Adrenal gland (tissue), 12 donors: Measurements from ENCODE around the gene CDK15. TPM values are rescaled to one million over a fixed set of nuclear protein-coding genes. Genes with fewer than 3 reads are reported as not detected.

ENCODE experiments used
- DNase-seq, 7 donors: peaks; one replicate each; pipeline ENCODE4 v3.0.0-alpha.2; 2019 to 2020
- H3K27ac ChIP-seq, 5 donors: fragments of 200-600 bp; sonication (generic) in 4 of 5; 1 replicate in 3 of 5; 2 replicates in 2 of 5; pipeline versions ENCODE4 v1.5.1 to v1.8.0; 2016 to 2020; ENCODE audit warnings: mild to moderate bottlenecking in 1 of 5
- H3K27me3 ChIP-seq: fragments of 200-600 bp; 2 replicates; pipeline ENCODE4 v1.8.0; 2021
- H3K36me3 ChIP-seq, 2 donors: fragments of 200-600 bp; replicated peaks in 1 of 2; 1 replicate in 1 of 2; 2 replicates in 1 of 2; pipeline versions ENCODE4 v1.5.1 to v1.8.0; 2018 to 2022
- H3K4me1 ChIP-seq, 2 donors: fragments of 200-600 bp; replicated peaks in 1 of 2; 1 replicate in 1 of 2; 2 replicates in 1 of 2; pipeline versions ENCODE4 v1.5.1 to v1.8.0; 2018 to 2021
- H3K4me3 ChIP-seq, 4 donors: fragments of 200-600 bp; sonication (generic) in 3 of 4; one replicate each; pipeline ENCODE4 v1.5.1; 2016 to 2018
- H3K9me3 ChIP-seq, 3 donors: fragments of 200-600 bp; sonication (generic) in 1 of 3; replicated peaks in 1 of 3; 1 replicate in 2 of 3; 2 replicates in 1 of 3; pipeline versions ENCODE4 v1.5.1 to v1.8.0; 2016 to 2021
- POLR2A ChIP-seq, 2 donors: fragments of 450-650 bp; IDR thresholded peaks; one replicate each; pipeline ENCODE4 v1.6.1; 2017; ENCODE audit warnings: antibody characterized with exemption in 2 of 2, mild to moderate bottlenecking in 2 of 2, moderate library complexity in 1 of 2
- WGBS, 4 donors: extraction: QIAGEN DNeasy Blood & Tissue Kit in 2 of 4; methylation state at CpG; one replicate each; pipeline versions ENCODE4 v1.1.5 to v1.1.7; 2013 to 2017; 5-methylcytosine and 5-hydroxymethylcytosine counted together
- intact Hi-C, 2 donors: fragments of 100-400 bp; cut with DNase I; formaldehyde crosslinking; loops; one replicate each; pipeline versions ENCODE4 v1.14.1 to v1.15.0; 2022 to 2023
- polyA plus RNA-seq, 3 donors: library from polyadenylated mRNA; stranded (reverse); fragments of 200-250 nt in 2 of 3; fragments of 350-450 nt in 1 of 3; fragmentation: Illumina TruSeq in 1 of 3; extraction: RNeasy Lipid Tissue Mini Kit (QIAGEN cat#74804) in 1 of 3; gene quantifications; one replicate each; pipeline ENCODE4 v1.2.3, GENCODE V29; 2013 to 2014
- total RNA-seq, 9 donors: library from RNA; depleted of rRNA in 4 of 9; stranded (reverse); fragments of >200 nt in 4 of 9; fragments of 120-200 nt in 1 of 9; fragmentation: NEBNext Ultra II Directional in 1 of 9; extraction: Animal tissue kit (Norgen Biotek cat#: 25700) in 1 of 9; gene quantifications; one replicate each; pipeline versions ENCODE4 v1.1.0 to v1.2.4, GENCODE V29; 2013 to 2023
- TF ChIP-seq, protein P1 (sequence below), 6 experiments: fragments of 450-650 bp in 4 of 6; fragments of 200-600 bp in 2 of 6; sonication (generic) in 1 of 6; IDR thresholded peaks; 1 replicate in 5 of 6; 2 replicates in 1 of 6; pipeline versions ENCODE4 v1.5.1 to v1.8.0; 2016 to 2021; ENCODE audit warnings: antibody characterized with exemption in 6 of 6, mild to moderate bottlenecking in 2 of 6, moderate library complexity in 1 of 6
- donor health status: healthy with polysubstance abuse.
- donor health status: Bipolar disorder and iron deficiency.
- donor health status: DM: yes; HTN: yes; CAD: no.
- donor health status: DM: no; HTN: no; CAD: no.
- donor health status: DM: no; HTN: no; CAD: no.
- donor health status: DM: yes; HTN: yes; CAD: no.

The CDK15 gene
- total and polyA plus RNA-seq, 12 donors, result 0.06 to 1.2 (median 0.14) TPM; not detected in 1

DNA sequence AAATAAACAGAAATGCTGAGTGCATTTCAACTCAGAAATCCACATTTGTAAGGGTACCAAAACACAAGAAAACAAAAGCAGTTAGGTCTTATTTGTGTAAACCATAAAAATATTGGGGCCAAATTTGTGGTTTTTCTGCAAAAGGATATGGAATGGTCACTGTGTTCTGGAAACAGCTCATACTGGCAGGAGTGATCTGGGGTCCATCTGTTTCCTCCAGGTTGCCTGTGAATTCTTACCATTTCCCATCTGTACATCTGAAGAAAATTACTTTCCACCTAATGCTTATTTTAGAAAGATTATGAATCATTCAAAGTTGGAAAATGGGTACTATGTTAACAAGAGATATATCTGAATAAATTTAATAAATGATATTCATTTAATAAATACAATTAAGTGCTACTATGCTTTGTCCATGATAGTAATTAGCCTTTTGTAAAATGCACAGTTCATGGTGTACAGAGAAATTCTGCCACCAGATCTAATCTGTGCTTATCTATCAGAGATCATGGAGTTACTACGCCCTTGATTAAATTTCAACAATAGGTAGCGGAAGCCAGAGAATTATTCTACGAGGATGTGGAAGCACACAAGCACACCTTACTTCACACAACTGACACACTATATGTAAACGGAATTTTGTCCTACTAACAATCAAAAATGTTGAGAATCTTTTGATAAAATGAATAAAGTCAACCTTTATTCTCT is 36.5 kb upstream of the CDK15 start:
- Histone ChIP-seq H3K4me3 (no peak overlapping the region), H3K27ac (no peak overlapping the region), H3K36me3 (peaks cover 0 to 4% of the 10 kb centered on the region in 2 donors), H3K27me3 (no peaks in the 10 kb centered on the region), H3K4me1 (no peaks in the 10 kb centered on the region), H3K9me3 (no peaks in the 10 kb centered on the region)
- 76 to 92% (median 82%) methylated on average over 4 of the region's 4 CpGs for WGBS, 4 donors
- intact Hi-C loops, result no loop called here
- no peak for DNase-seq
- TF ChIP-seq, protein P1, sequence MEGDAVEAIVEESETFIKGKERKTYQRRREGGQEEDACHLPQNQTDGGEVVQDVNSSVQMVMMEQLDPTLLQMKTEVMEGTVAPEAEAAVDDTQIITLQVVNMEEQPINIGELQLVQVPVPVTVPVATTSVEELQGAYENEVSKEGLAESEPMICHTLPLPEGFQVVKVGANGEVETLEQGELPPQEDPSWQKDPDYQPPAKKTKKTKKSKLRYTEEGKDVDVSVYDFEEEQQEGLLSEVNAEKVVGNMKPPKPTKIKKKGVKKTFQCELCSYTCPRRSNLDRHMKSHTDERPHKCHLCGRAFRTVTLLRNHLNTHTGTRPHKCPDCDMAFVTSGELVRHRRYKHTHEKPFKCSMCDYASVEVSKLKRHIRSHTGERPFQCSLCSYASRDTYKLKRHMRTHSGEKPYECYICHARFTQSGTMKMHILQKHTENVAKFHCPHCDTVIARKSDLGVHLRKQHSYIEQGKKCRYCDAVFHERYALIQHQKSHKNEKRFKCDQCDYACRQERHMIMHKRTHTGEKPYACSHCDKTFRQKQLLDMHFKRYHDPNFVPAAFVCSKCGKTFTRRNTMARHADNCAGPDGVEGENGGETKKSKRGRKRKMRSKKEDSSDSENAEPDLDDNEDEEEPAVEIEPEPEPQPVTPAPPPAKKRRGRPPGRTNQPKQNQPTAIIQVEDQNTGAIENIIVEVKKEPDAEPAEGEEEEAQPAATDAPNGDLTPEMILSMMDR (IDR thresholded peaks at IDR 0.05), result no peak
- TF ChIP-seq POLR2A (IDR thresholded peaks at IDR 0.05), result no peak

DNA sequence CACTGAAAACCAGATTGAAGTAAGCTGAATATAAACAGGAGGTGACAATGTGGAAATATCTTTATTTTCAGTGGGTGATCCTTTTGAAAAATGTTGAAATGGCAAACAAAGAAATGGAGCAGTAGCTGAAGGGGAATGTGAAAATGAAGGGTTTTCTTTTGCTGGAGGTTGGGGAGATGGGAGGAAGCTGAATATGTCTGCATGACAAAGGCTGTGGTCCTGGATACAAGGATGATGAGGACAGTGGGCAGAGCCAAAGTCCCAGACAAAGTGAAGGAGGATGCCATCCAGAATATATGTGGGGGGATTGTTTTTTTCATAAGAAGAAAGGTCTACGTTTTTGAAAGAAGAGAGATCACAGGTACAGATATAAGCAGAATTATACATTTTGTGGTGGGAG is 32.3 kb upstream of the CDK15 start:
- Histone ChIP-seq H3K9me3 (no peaks in the 10 kb centered on the region), H3K36me3 (no peaks in the 10 kb centered on the region), H3K27me3 (no peaks in the 10 kb centered on the region), H3K4me3 (no peak overlapping the region), H3K27ac (no peak overlapping the region), H3K4me1 (peaks cover 3 to 9% of the 10 kb centered on the region in 2 donors)
- 77 to 93% (median 84%) methylated on average over 1 of the region's 1 CpG for WGBS, 4 donors
- DNase-seq, result no peak
- TF ChIP-seq POLR2A (IDR thresholded peaks at IDR 0.05), result no peak
- TF ChIP-seq, protein P1 (IDR thresholded peaks at IDR 0.05), result no peak
- intact Hi-C loops, result no loop called here

DNA sequence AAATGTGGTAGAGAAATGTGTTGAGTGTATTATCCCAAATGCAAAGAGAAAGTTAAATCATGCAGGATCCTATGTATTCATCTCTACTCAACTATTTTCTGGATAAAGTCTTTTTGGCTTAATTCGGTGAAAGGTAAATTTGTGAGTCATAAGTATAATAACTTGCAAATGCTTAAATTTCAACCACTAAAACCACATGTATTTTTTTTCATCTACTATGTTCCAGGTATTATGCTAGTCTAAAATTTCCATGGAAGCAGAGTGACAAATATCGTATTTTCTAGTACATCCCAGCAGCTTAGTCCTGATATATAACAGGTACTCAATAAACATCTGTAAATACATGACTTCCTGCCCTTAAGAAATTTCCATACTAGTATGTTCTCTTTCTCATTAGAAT is 31.8 kb upstream of the CDK15 start:
- peaks cover 3 to 15% of the 10 kb centered on the region in 2 donors for H3K4me1 ChIP-seq
- intact Hi-C loops, result no loop called here

DNA sequence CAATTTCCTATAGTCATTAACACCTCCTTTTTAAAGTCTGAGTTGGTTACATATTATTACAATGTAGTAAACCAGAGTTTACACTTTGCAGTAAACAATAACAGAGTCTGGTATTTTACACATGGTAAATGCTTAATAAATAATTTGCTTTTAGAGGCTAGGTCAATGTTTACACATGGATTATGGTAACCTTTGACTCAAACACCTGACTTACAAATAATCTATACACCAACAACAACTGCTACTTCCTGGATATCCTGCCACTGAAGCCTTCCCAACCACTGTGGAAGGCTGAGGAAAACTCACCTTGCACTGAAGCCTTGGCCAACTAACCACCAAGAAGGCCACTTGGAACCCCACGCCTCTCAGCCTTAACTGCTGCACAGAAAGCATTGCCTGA is 31.0 kb upstream of the CDK15 start:
- intact Hi-C loops, result no loop called here
- TF ChIP-seq POLR2A (IDR thresholded peaks at IDR 0.05), result no peak
- TF ChIP-seq, protein P1 (IDR thresholded peaks at IDR 0.05), result no peak
- Histone ChIP-seq H3K4me3 (no peak overlapping the region), H3K27ac (no peak overlapping the region), H3K36me3 (no peaks in the 10 kb centered on the region), H3K9me3 (no peaks in the 10 kb centered on the region), H3K4me1 (peaks cover 8 to 20% of the 10 kb centered on the region in 2 donors), H3K27me3 (no peaks in the 10 kb centered on the region)
- DNase-seq, result no peak
- 82 to 100% (median 96%) methylated on average over 1 of the region's 1 CpG for WGBS, 4 donors

More for the DNA sequence above, 31.8 kb upstream of the CDK15 start:
- no peak overlapping the region for H3K27ac ChIP-seq
- DNase-seq, result no peak
- H3K9me3 ChIP-seq, result no peaks in the 10 kb centered on the region
- 90 to 95% (median 92%) methylated on average over 2 of the region's 2 CpGs for WGBS, 4 donors
- TF ChIP-seq, protein P1 (IDR thresholded peaks at IDR 0.05), result no peak
- TF ChIP-seq POLR2A (IDR thresholded peaks at IDR 0.05), result no peak
- H3K4me3 ChIP-seq, result no peak overlapping the region
- H3K27me3 ChIP-seq, result no peaks in the 10 kb centered on the region
- no peaks in the 10 kb centered on the region for H3K36me3 ChIP-seq
